Measurements from ENCODE around the gene CALHM1.
"Not testable (repeated sequence)": the region's sequence is repeated elsewhere in the genome, so short reads cannot be mapped to it uniquely, and the experiment has no call there.

The CALHM1 gene

GRCh38 chr10:103431902-103432301, 26.8 kb downstream of the CALHM1 start:
- no peak overlapping the region for H3K4me3 ChIP-seq (ENCODE audit: low read length)

GRCh38 chr10:103429647-103430046, 29.1 kb downstream of the CALHM1 start:
- Histone ChIP-seq H3K36me3 (ENCODE audit: control insufficient read depth, insufficient read depth, low read length) (peaks cover 15% of the 10 kb centered on the region), H3K27ac (ENCODE audit: low read depth, low read length) (no peak overlapping the region), H3K4me1 (ENCODE audit: control insufficient read depth, insufficient read depth, low read length) (no peaks in the 10 kb centered on the region), H3K27me3 (ENCODE audit: control insufficient read depth, insufficient read depth, low read length) (no peaks in the 10 kb centered on the region), H3K4me3 (ENCODE audit: low read length) (no peak overlapping the region), H3K9ac (ENCODE audit: low read length) (no peak overlapping the region)

More at GRCh38 chr10:103431902-103432301, 26.8 kb downstream of the CALHM1 start:
- Histone ChIP-seq H3K4me1 (ENCODE audit: control insufficient read depth, insufficient read depth, low read length) (no peaks in the 10 kb centered on the region), H3K27ac (ENCODE audit: low read depth, low read length) (no peak overlapping the region), H3K9ac (ENCODE audit: low read length) (no peak overlapping the region), H3K27me3 (ENCODE audit: control insufficient read depth, insufficient read depth, low read length) (no peaks in the 10 kb centered on the region), H3K36me3 (ENCODE audit: control insufficient read depth, insufficient read depth, low read length) (peaks cover 9% of the 10 kb centered on the region)

GRCh38 chr10:103428989-103429643, 29.6 kb downstream of the CALHM1 start:
- Histone ChIP-seq H3K9ac (ENCODE audit: low read length) (no peak overlapping the region), H3K27ac (ENCODE audit: low read depth, low read length) (no peak overlapping the region), H3K27me3 (ENCODE audit: control insufficient read depth, insufficient read depth, low read length) (no peaks in the 10 kb centered on the region), H3K36me3 (ENCODE audit: control insufficient read depth, insufficient read depth, low read length) (peaks cover 15% of the 10 kb centered on the region), H3K4me3 (ENCODE audit: low read length) (no peak overlapping the region), H3K4me1 (ENCODE audit: control insufficient read depth, insufficient read depth, low read length) (no peaks in the 10 kb centered on the region)

- no peak overlapping the region for H3K27ac ChIP-seq (ENCODE audit: low read depth, low read length)
- no peaks in the 10 kb centered on the region for H3K4me1 ChIP-seq (ENCODE audit: control insufficient read depth, insufficient read depth, low read length)
- no peaks in the 10 kb centered on the region for H3K27me3 ChIP-seq (ENCODE audit: control insufficient read depth, insufficient read depth, low read length)
- H3K4me3 ChIP-seq (ENCODE audit: low read length): no peak overlapping the region
- no peak overlapping the region for H3K9ac ChIP-seq (ENCODE audit: low read length)
- H3K36me3 ChIP-seq (ENCODE audit: control insufficient read depth, insufficient read depth, low read length): peaks cover 15% of the 10 kb centered on the region
These were observed 30.8 kb downstream of the CALHM1 start for GRCh38 chr10:103427866-103428265.

- Histone ChIP-seq H3K27ac (ENCODE audit: low read depth, low read length) (no peak overlapping the region), H3K27me3 (ENCODE audit: control insufficient read depth, insufficient read depth, low read length) (no peaks in the 10 kb centered on the region), H3K36me3 (ENCODE audit: control insufficient read depth, insufficient read depth, low read length) (peaks cover 27% of the 10 kb centered on the region)
These were observed 35.0 kb downstream of the CALHM1 start for GRCh38 chr10:103423748-103424147.

GRCh38 chr10:103419101-103419500, 39.6 kb downstream of the CALHM1 start:
- Histone ChIP-seq H3K9ac (ENCODE audit: low read length) (no peak overlapping the region), H3K27me3 (ENCODE audit: control insufficient read depth, insufficient read depth, low read length) (no peaks in the 10 kb centered on the region), H3K4me3 (ENCODE audit: low read length) (no peak overlapping the region), H3K4me1 (ENCODE audit: control insufficient read depth, insufficient read depth, low read length) (no peaks in the 10 kb centered on the region), H3K36me3 (ENCODE audit: control insufficient read depth, insufficient read depth, low read length) (peaks cover 54% of the 10 kb centered on the region), H3K27ac (ENCODE audit: low read depth, low read length) (no peak overlapping the region)

More at GRCh38 chr10:103423748-103424147, 35.0 kb downstream of the CALHM1 start:
- Histone ChIP-seq H3K9ac (ENCODE audit: low read length) (no peak overlapping the region), H3K4me3 (ENCODE audit: low read length) (no peak overlapping the region), H3K4me1 (ENCODE audit: control insufficient read depth, insufficient read depth, low read length) (no peaks in the 10 kb centered on the region)

- H3K9ac ChIP-seq (ENCODE audit: low read length): no peak overlapping the region
- H3K27me3 ChIP-seq (ENCODE audit: control insufficient read depth, insufficient read depth, low read length): no peaks in the 10 kb centered on the region
- H3K27ac ChIP-seq (ENCODE audit: low read depth, low read length): no peak overlapping the region
- H3K36me3 ChIP-seq (ENCODE audit: control insufficient read depth, insufficient read depth, low read length): peaks cover 66% of the 10 kb centered on the region
- no peaks in the 10 kb centered on the region for H3K4me1 ChIP-seq (ENCODE audit: control insufficient read depth, insufficient read depth, low read length)
- H3K4me3 ChIP-seq (ENCODE audit: low read length): no peak overlapping the region
These were observed 41.1 kb downstream of the CALHM1 start for GRCh38 chr10:103417601-103418000.

GRCh38 chr10:103417148-103417469, 41.6 kb downstream of the CALHM1 start:
- H3K4me3 ChIP-seq (ENCODE audit: low read length); H3K9ac ChIP-seq (ENCODE audit: low read length); H3K27me3 ChIP-seq (ENCODE audit: control insufficient read depth, insufficient read depth, low read length); H3K4me1 ChIP-seq (ENCODE audit: control insufficient read depth, insufficient read depth, low read length); H3K27ac ChIP-seq (ENCODE audit: low read depth, low read length): not testable (repeated sequence)
- peaks cover 66% of the 10 kb centered on the region for H3K36me3 ChIP-seq (ENCODE audit: control insufficient read depth, insufficient read depth, low read length)

GRCh38 chr10:103416436-103417147, 42.1 kb downstream of the CALHM1 start:
- no peak overlapping the region for H3K4me3 ChIP-seq (ENCODE audit: low read length)
- no peaks in the 10 kb centered on the region for H3K4me1 ChIP-seq (ENCODE audit: control insufficient read depth, insufficient read depth, low read length)
- H3K27me3 ChIP-seq (ENCODE audit: control insufficient read depth, insufficient read depth, low read length): no peaks in the 10 kb centered on the region
- H3K27ac ChIP-seq (ENCODE audit: low read depth, low read length): no peak overlapping the region
- H3K9ac ChIP-seq (ENCODE audit: low read length): no peak overlapping the region
- H3K36me3 ChIP-seq (ENCODE audit: control insufficient read depth, insufficient read depth, low read length): peaks cover 66% of the 10 kb centered on the region

- no peak overlapping the region for H3K4me3 ChIP-seq (ENCODE audit: low read length)
- H3K9ac ChIP-seq (ENCODE audit: low read length): no peak overlapping the region
- H3K27ac ChIP-seq (ENCODE audit: low read depth, low read length): no peak overlapping the region
- H3K4me1 ChIP-seq (ENCODE audit: control insufficient read depth, insufficient read depth, low read length): no peaks in the 10 kb centered on the region
- H3K27me3 ChIP-seq (ENCODE audit: control insufficient read depth, insufficient read depth, low read length): no peaks in the 10 kb centered on the region
- H3K36me3 ChIP-seq (ENCODE audit: control insufficient read depth, insufficient read depth, low read length): peaks cover 65% of the 10 kb centered on the region
These were observed 43.1 kb downstream of the CALHM1 start for GRCh38 chr10:103415581-103415980.

- H3K4me3 ChIP-seq (ENCODE audit: low read length): no peak overlapping the region
- no peak overlapping the region for H3K27ac ChIP-seq (ENCODE audit: low read depth, low read length)
- H3K27me3 ChIP-seq (ENCODE audit: control insufficient read depth, insufficient read depth, low read length): no peaks in the 10 kb centered on the region
- H3K36me3 ChIP-seq (ENCODE audit: control insufficient read depth, insufficient read depth, low read length): peaks cover 53% of the 10 kb centered on the region
- no peaks in the 10 kb centered on the region for H3K4me1 ChIP-seq (ENCODE audit: control insufficient read depth, insufficient read depth, low read length)
- H3K9ac ChIP-seq (ENCODE audit: low read length): no peak overlapping the region
These were observed 45.1 kb downstream of the CALHM1 start for GRCh38 chr10:103413564-103413963.

Measured in rectal smooth muscle tissue (tissue), 1 donor.